ENCODE measurements around the gene NPPC.
"Not testable (repeated sequence)": the region's sequence is repeated elsewhere in the genome, so short reads cannot be mapped to it uniquely, and the experiment has no call there.

Gene NPPC

GRCh38 chr2:231883468-231883881 lies 42.7 kb downstream of the NPPC start:
- H4K20me1 ChIP-seq (ENCODE audit: control insufficient read depth, insufficient read depth, low read depth, low read length): no peaks in the 10 kb centered on the region
- no peaks in the 10 kb centered on the region for H3K9me2 ChIP-seq (replicated peaks; ENCODE audit: control insufficient read depth, low read length)
- no peaks in the 10 kb centered on the region for H3K36me3 ChIP-seq (ENCODE audit: control insufficient read depth, low read length)
- H3F3A ChIP-seq (ENCODE audit: control insufficient read depth, insufficient read depth): no peaks in the 10 kb centered on the region
- H3K27ac ChIP-seq (ENCODE audit: low read depth, low read length): no peak overlapping the region
- no peaks in the 10 kb centered on the region for H3K4me1 ChIP-seq (ENCODE audit: control insufficient read depth, low read length)
- no peak overlapping the region for H3K4me2 ChIP-seq (ENCODE audit: low read length)
- H3K9me3 ChIP-seq (ENCODE audit: control insufficient read depth, insufficient read depth, low read length): peaks cover 4% of the 10 kb centered on the region
- H3K79me2 ChIP-seq (ENCODE audit: control insufficient read depth, low read length): no peaks in the 10 kb centered on the region
- H3K27me3 ChIP-seq (ENCODE audit: control insufficient read depth, low read length): peaks cover 8% of the 10 kb centered on the region
- H3K4me3 ChIP-seq (ENCODE audit: low read length): no peak overlapping the region
- no peak for TF ChIP-seq CTCF (IDR thresholded peaks at IDR 0.05; ENCODE audit: low read depth, low read length, poor library complexity, severe bottlenecking)
- TF ChIP-seq EZH2phosphoT487 (IDR thresholded peaks at IDR 0.05; ENCODE audit: borderline replicate concordance, low read length): no peak

GRCh38 chr2:231882646-231883045 lies 43.5 kb downstream of the NPPC start:
- Histone ChIP-seq H3K36me3 (ENCODE audit: control insufficient read depth, low read length) (no peaks in the 10 kb centered on the region), H4K20me1 (ENCODE audit: control insufficient read depth, insufficient read depth, low read depth, low read length) (no peaks in the 10 kb centered on the region), H3K9me2 (replicated peaks; ENCODE audit: control insufficient read depth, low read length) (no peaks in the 10 kb centered on the region), H3K9me3 (ENCODE audit: control insufficient read depth, insufficient read depth, low read length) (peaks cover 4% of the 10 kb centered on the region), H3K79me2 (ENCODE audit: control insufficient read depth, low read length) (no peaks in the 10 kb centered on the region), H3K4me2 (ENCODE audit: low read length) (no peak overlapping the region), H3K27me3 (ENCODE audit: control insufficient read depth, low read length) (peaks cover 5% of the 10 kb centered on the region), H3F3A (ENCODE audit: control insufficient read depth, insufficient read depth) (no peaks in the 10 kb centered on the region), H3K4me1 (ENCODE audit: control insufficient read depth, low read length) (no peaks in the 10 kb centered on the region), H3K4me3 (ENCODE audit: low read length) (no peak overlapping the region), H3K27ac (ENCODE audit: low read depth, low read length) (no peak overlapping the region)
- TF ChIP-seq CTCF (IDR thresholded peaks at IDR 0.05; ENCODE audit: low read depth, low read length, poor library complexity, severe bottlenecking): no peak
- TF ChIP-seq EZH2phosphoT487 (IDR thresholded peaks at IDR 0.05; ENCODE audit: borderline replicate concordance, low read length): no peak

- H3K4me3 ChIP-seq (ENCODE audit: low read length): not testable (repeated sequence)
Observed at GRCh38 chr2:231880371-231880770, 45.8 kb downstream of the NPPC start.

GRCh38 chr2:231879216-231879615 lies 47.0 kb downstream of the NPPC start:
- H3K27ac ChIP-seq (ENCODE audit: low read depth, low read length): no peak overlapping the region
- H4K20me1 ChIP-seq (ENCODE audit: control insufficient read depth, insufficient read depth, low read depth, low read length): no peaks in the 10 kb centered on the region
- H3K4me3 ChIP-seq (ENCODE audit: low read length): no peak overlapping the region
- no peaks in the 10 kb centered on the region for H3K36me3 ChIP-seq (ENCODE audit: control insufficient read depth, low read length)
- H3K9me3 ChIP-seq (ENCODE audit: control insufficient read depth, insufficient read depth, low read length): no peaks in the 10 kb centered on the region
- TF ChIP-seq CTCF (IDR thresholded peaks at IDR 0.05; ENCODE audit: low read depth, low read length, poor library complexity, severe bottlenecking) (no peak), EZH2phosphoT487 (IDR thresholded peaks at IDR 0.05; ENCODE audit: borderline replicate concordance, low read length) (no peak)
- H3F3A ChIP-seq (ENCODE audit: control insufficient read depth, insufficient read depth): no peaks in the 10 kb centered on the region
- H3K27me3 ChIP-seq (ENCODE audit: control insufficient read depth, low read length): peaks cover 3% of the 10 kb centered on the region; the same call in 1 of the 2 replicates
- H3K79me2 ChIP-seq (ENCODE audit: control insufficient read depth, low read length): no peaks in the 10 kb centered on the region
- H3K9me2 ChIP-seq (replicated peaks; ENCODE audit: control insufficient read depth, low read length): no peaks in the 10 kb centered on the region
- H3K4me1 ChIP-seq (ENCODE audit: control insufficient read depth, low read length): no peaks in the 10 kb centered on the region
- H3K4me2 ChIP-seq (ENCODE audit: low read length): no peak overlapping the region

More at GRCh38 chr2:231880371-231880770, 45.8 kb downstream of the NPPC start:
- H4K20me1 ChIP-seq (ENCODE audit: control insufficient read depth, insufficient read depth, low read depth, low read length); H3K27me3 ChIP-seq (ENCODE audit: control insufficient read depth, low read length); H3K36me3 ChIP-seq (ENCODE audit: control insufficient read depth, low read length); H3K27ac ChIP-seq (ENCODE audit: low read depth, low read length); H3F3A ChIP-seq (ENCODE audit: control insufficient read depth, insufficient read depth); H3K4me2 ChIP-seq (ENCODE audit: low read length); H3K4me1 ChIP-seq (ENCODE audit: control insufficient read depth, low read length); H3K9me3 ChIP-seq (ENCODE audit: control insufficient read depth, insufficient read depth, low read length); H3K9me2 ChIP-seq (replicated peaks; ENCODE audit: control insufficient read depth, low read length); H3K79me2 ChIP-seq (ENCODE audit: control insufficient read depth, low read length): not testable (repeated sequence)
